Measurements from ENCODE around the gene WDR73.
"Not testable (repeated sequence)": the region's sequence is repeated elsewhere in the genome, so short reads cannot be mapped to it uniquely, and the experiment has no call there.

WDR73 gene

GRCh38 chr15:84653910-84654688, at the start of gene WDR73:
Gene WDR73 (minus strand): TSS chr15:84654283. CDS start chr15:84654274, 9 bp downstream.
- DNase-seq = peak; percentile 91

GRCh38 chr15:84703808-84704207, 49.7 kb upstream of the WDR73 start:
- no peak for DNase-seq

- no peak for DNase-seq
Observed at GRCh38 chr15:84702961-84703482, 48.9 kb upstream of the WDR73 start.

GRCh38 chr15:84699538-84700191, 45.6 kb upstream of the WDR73 start:
- DNase-seq = no peak

GRCh38 chr15:84697236-84697990, 43.3 kb upstream of the WDR73 start:
- no peak for DNase-seq

DNA sequence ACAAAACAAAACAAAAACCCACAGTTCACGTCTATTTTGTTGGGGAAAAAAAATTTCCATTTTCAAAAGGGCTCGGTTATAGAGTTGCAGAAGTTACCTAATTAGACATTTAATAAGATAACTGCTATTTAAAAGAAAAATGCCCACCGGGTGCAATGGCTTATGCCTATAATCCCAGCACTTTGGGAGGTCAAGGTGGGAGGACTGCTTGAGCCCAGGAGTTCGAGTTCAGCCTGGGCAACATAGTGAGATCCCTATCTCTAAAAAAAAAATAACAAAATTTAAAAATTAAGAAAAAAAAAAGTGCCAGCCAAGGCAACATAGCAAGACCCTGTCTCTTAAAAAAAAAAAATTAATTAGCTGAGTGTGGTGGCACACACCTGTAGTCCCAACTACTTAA, 42.7 kb upstream of the WDR73 start:
- no peak for DNase-seq

- DNase-seq = no peak
Observed at GRCh38 chr15:84690342-84690741, 36.3 kb upstream of the WDR73 start.

GRCh38 chr15:84689858-84690257, 35.8 kb upstream of the WDR73 start:
- no peak for DNase-seq

GRCh38 chr15:84686446-84686845, 32.4 kb upstream of the WDR73 start:
- DNase-seq = not testable (repeated sequence)

DNA sequence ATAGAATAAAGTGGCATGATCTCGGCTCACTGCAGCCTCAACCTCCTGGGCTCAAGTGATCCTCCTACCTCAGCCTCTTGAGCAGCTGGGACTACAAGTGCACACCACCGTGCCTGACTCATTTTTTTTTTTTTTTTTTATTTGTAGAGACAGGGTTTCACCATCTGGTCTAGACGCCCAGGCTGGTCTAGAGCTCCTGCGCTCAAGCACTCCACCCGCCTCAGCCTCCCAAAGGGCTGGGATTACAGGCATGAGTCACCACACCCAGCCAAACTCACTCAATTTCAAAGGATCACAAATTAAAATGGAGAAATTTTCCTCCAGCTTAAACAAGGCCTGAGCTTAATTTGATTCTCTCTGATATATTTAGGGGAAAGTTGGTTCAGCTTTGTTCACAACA, 31.2 kb upstream of the WDR73 start:
- no peak for DNase-seq

GRCh38 chr15:84684092-84684491, 30.0 kb upstream of the WDR73 start:
- no peak for DNase-seq

GRCh38 chr15:84681831-84682230, 27.7 kb upstream of the WDR73 start:
- no peak for DNase-seq

GRCh38 chr15:84671211-84671610, 17.1 kb upstream of the WDR73 start:
- DNase-seq = no peak

- DNase-seq = no peak
Observed at GRCh38 chr15:84669726-84670125, 15.6 kb upstream of the WDR73 start.

- DNase-seq = no peak
Observed at GRCh38 chr15:84668221-84668982, 14.3 kb upstream of the WDR73 start.

GRCh38 chr15:84666373-84666772, 12.3 kb upstream of the WDR73 start:
- DNase-seq = no peak

DNA sequence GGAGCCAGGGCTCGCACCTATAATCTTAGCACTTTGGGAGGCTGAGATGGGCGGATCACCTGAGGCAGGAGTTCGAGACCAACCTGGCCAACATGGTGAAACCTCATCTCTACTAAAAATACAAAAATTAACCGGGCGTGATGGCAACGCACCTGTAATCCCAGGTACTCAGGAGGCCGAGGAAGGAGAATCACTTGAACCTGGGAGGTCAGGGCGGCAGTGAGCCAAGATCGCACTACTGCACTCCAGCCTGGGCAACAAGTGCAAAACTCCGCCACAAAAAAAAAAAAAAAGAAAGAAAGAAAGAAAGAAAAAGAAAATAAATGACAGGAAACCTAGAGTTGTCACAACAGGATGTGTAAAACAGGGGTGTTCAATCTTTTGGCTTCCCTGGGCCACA, 6.9 kb upstream of the WDR73 start:
- no peak for DNase-seq

- DNase-seq = no peak
Observed at GRCh38 chr15:84659904-84660781, 6.1 kb upstream of the WDR73 start.

GRCh38 chr15:84658788-84659411, 4.8 kb upstream of the WDR73 start:
- DNase-seq = no peak

DNA sequence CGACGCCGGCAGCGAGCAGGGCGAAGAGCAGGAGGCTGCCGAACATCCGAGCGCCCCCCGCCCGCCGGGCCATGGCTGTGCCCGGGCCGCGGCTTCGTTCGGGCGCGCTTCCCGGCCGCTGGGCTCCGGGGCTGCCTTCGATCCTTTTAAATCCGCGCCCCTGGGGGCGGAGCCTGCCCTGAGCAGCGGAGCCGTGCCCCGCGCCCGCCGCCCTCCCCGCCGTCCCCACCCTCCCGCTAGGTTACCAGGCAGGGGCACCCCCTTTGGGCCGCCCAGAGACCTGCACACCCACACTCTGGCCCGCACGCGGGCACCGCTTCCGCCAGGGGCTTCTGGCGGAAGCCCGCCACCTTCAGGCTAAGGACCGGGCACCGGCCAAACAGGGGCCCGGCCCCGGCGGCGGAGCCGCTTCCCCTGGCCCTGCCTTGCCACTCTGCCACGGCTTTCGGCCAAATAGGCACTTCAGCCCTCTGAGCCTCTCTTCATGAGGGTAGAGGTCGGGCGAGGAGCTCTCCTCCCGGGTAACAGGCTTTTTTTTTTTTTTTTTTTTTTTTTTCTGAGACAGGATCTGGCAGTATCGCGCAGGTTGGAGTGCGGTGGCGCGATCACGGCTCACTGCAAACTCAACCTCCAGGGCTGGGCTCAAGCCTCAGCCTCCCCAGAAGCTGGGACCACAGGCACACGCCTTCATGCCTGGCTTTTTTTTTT, 4.2 kb upstream of the WDR73 start, which contains the start of gene NMB:
TSS of gene NMB (minus strand) at position 120 of the 708 bp plus-strand sequence. CDS start at position 73, 47 bp downstream.
- DNase-seq = peak; percentile 69

GRCh38 chr15:84657748-84658079, 3.6 kb upstream of the WDR73 start:
- DNase-seq = no peak
